Progenitor cell of endocrine pancreas (in vitro differentiated cells): ENCODE results near the gene OSER1. TPM values are rescaled to one million over a fixed set of nuclear protein-coding genes. Genes with fewer than 3 reads are reported as not detected.

ENCODE experiments used
- DNase-seq: peaks from one replicate; pipeline ENCODE4 v3.0.0; 2021; ENCODE audit warnings: low spot score; ENCODE audit not compliant: unreplicated experiment
- H3K27ac Mint-ChIP-seq: 2 replicates; pipeline ENCODE4 v1.8.0; 2021; ENCODE audit warnings: mild to moderate bottlenecking, moderate library complexity, mixed read lengths
- H3K27me3 Mint-ChIP-seq: 2 replicates; pipeline ENCODE4 v1.8.0; 2021; ENCODE audit warnings: mixed read lengths
- H3K36me3 Mint-ChIP-seq: 2 replicates; pipeline ENCODE4 v1.8.0; 2022; ENCODE audit warnings: mixed read lengths; ENCODE audit not compliant: insufficient read depth
- H3K4me1 Mint-ChIP-seq: 2 replicates; pipeline ENCODE4 v1.8.0; 2021; ENCODE audit warnings: low read depth, mixed read lengths
- H3K4me3 Mint-ChIP-seq: 2 replicates; pipeline ENCODE4 v1.8.0; 2021; ENCODE audit warnings: low read depth, mild to moderate bottlenecking, moderate library complexity, mixed read lengths
- H3K9me3 Mint-ChIP-seq: 2 replicates; pipeline ENCODE4 v1.8.0; 2021; ENCODE audit warnings: low read depth, mixed read lengths
- CTCF ChIP-seq: fragments of 200-600 bp; sonication (generic); IDR thresholded peaks from one replicate; pipeline ENCODE4 v1.5.0; 2021; ENCODE audit warnings: antibody characterized with exemption, mild to moderate bottlenecking; ENCODE audit not compliant: unreplicated experiment
- total RNA-seq: library from RNA; stranded (reverse); gene quantifications from 2 replicates; pipeline ENCODE4 v1.2.1, GENCODE V29; 2021

The OSER1 gene
- total RNA-seq, 1 donor from 2014 or later = 35.0 TPM

- Mint-ChIP-seq H3K4me3 (no peak overlapping the region), H3K36me3 (no peaks in the 10 kb centered on the region), H3K27me3 (peaks cover 3% of the 10 kb centered on the region), H3K9me3 (no peaks in the 10 kb centered on the region), H3K27ac (no peak overlapping the region), H3K4me1 (peaks cover 3% of the 10 kb centered on the region)
- DNase-seq = no peak
- TF ChIP-seq CTCF = no peak
Observed at GRCh38 chr20:44231713-44232468, 21.3 kb upstream of the OSER1 start.

GRCh38 chr20:44231193-44231592, 20.6 kb upstream of the OSER1 start:
- H3K27me3 Mint-ChIP-seq = peaks cover 3% of the 10 kb centered on the region
- H3K4me3 Mint-ChIP-seq = no peak overlapping the region
- no peak overlapping the region for H3K27ac Mint-ChIP-seq
- peaks cover 3% of the 10 kb centered on the region for H3K4me1 Mint-ChIP-seq
- no peaks in the 10 kb centered on the region for H3K9me3 Mint-ChIP-seq
- no peak for DNase-seq
- H3K36me3 Mint-ChIP-seq = no peaks in the 10 kb centered on the region
- no peak for TF ChIP-seq CTCF

- Mint-ChIP-seq H3K36me3 (no peaks in the 10 kb centered on the region), H3K9me3 (no peaks in the 10 kb centered on the region), H3K27ac (no peak overlapping the region), H3K4me1 (peaks cover 3% of the 10 kb centered on the region), H3K4me3 (no peak overlapping the region), H3K27me3 (peaks cover 3% of the 10 kb centered on the region)
- no peak for DNase-seq
- TF ChIP-seq CTCF = no peak
Observed at GRCh38 chr20:44228465-44229258, 18.1 kb upstream of the OSER1 start.

GRCh38 chr20:44224637-44225036, 14.1 kb upstream of the OSER1 start:
- H3K4me3 Mint-ChIP-seq = no peak overlapping the region
- no peaks in the 10 kb centered on the region for H3K9me3 Mint-ChIP-seq
- no peak for DNase-seq
- H3K27me3 Mint-ChIP-seq = no peaks in the 10 kb centered on the region
- H3K4me1 Mint-ChIP-seq = peaks cover 5% of the 10 kb centered on the region
- TF ChIP-seq CTCF = no peak
- no peaks in the 10 kb centered on the region for H3K36me3 Mint-ChIP-seq
- H3K27ac Mint-ChIP-seq = no peak overlapping the region

- DNase-seq = no peak
- Mint-ChIP-seq H3K9me3 (no peaks in the 10 kb centered on the region), H3K4me3 (no peak overlapping the region), H3K27ac (no peak overlapping the region), H3K4me1 (peaks cover 10% of the 10 kb centered on the region), H3K27me3 (no peaks in the 10 kb centered on the region), H3K36me3 (no peaks in the 10 kb centered on the region)
- no peak for TF ChIP-seq CTCF
Observed at GRCh38 chr20:44223721-44224120, 13.2 kb upstream of the OSER1 start.
